ENCODE data around the gene FRMD4A.
A peak's percentile ranks its signal among the peaks of the same experiment; 100 is the strongest.

FRMD4A gene

GRCh38 chr10:14306190-14306589 lies 24.5 kb downstream of the FRMD4A start:
- DNase-seq, result no peak

GRCh38 chr10:14304046-14304445 lies 26.7 kb downstream of the FRMD4A start:
- in situ Hi-C loops (cut with HindIII; ENCODE audit: low pct_ligation_motif_present, low pct_unique_long_range_greater_than_20kb, low sequenced_read_pairs), result no loop called here

More at GRCh38 chr10:14306190-14306589, 24.5 kb downstream of the FRMD4A start:
- in situ Hi-C loops (cut with HindIII; ENCODE audit: low pct_ligation_motif_present, low pct_unique_long_range_greater_than_20kb, low sequenced_read_pairs), result no loop called here

GRCh38 chr10:14302035-14302434 lies 28.7 kb downstream of the FRMD4A start:
- peak; percentile 30 for DNase-seq

More at GRCh38 chr10:14304046-14304445, 26.7 kb downstream of the FRMD4A start:
- DNase-seq, result no peak

GRCh38 chr10:14299556-14299955 lies 31.2 kb downstream of the FRMD4A start:
- in situ Hi-C loops (cut with HindIII; ENCODE audit: low pct_ligation_motif_present, low pct_unique_long_range_greater_than_20kb, low sequenced_read_pairs), result no loop called here
- no peak for DNase-seq

More at GRCh38 chr10:14302035-14302434, 28.7 kb downstream of the FRMD4A start:
- in situ Hi-C loops (cut with HindIII; ENCODE audit: low pct_ligation_motif_present, low pct_unique_long_range_greater_than_20kb, low sequenced_read_pairs), result no loop called here

GRCh38 chr10:14296065-14296709 lies 34.5 kb downstream of the FRMD4A start:
- no peak for DNase-seq
- in situ Hi-C loops (cut with HindIII; ENCODE audit: low pct_ligation_motif_present, low pct_unique_long_range_greater_than_20kb, low sequenced_read_pairs), result no loop called here

- no peak for DNase-seq
- in situ Hi-C loops (cut with HindIII; ENCODE audit: low pct_ligation_motif_present, low pct_unique_long_range_greater_than_20kb, low sequenced_read_pairs), result no loop called here
These were observed 36.2 kb downstream of the FRMD4A start for GRCh38 chr10:14294347-14295059.

GRCh38 chr10:14293526-14293925 lies 37.2 kb downstream of the FRMD4A start:
- in situ Hi-C loops (cut with HindIII; ENCODE audit: low pct_ligation_motif_present, low pct_unique_long_range_greater_than_20kb, low sequenced_read_pairs), result no loop called here
- DNase-seq, result no peak

GRCh38 chr10:14291296-14291695 lies 39.4 kb downstream of the FRMD4A start:
- in situ Hi-C loops (cut with HindIII; ENCODE audit: low pct_ligation_motif_present, low pct_unique_long_range_greater_than_20kb, low sequenced_read_pairs), result no loop called here
- no peak for DNase-seq

- in situ Hi-C loops (cut with HindIII; ENCODE audit: low pct_ligation_motif_present, low pct_unique_long_range_greater_than_20kb, low sequenced_read_pairs), result no loop called here
- no peak for DNase-seq
These were observed 44.7 kb downstream of the FRMD4A start for GRCh38 chr10:14285941-14286560.

- no peak for DNase-seq
- in situ Hi-C loops (cut with HindIII; ENCODE audit: low pct_ligation_motif_present, low pct_unique_long_range_greater_than_20kb, low sequenced_read_pairs), result no loop called here
These were observed 48.4 kb downstream of the FRMD4A start for GRCh38 chr10:14282276-14282675.

- in situ Hi-C loops (cut with HindIII; ENCODE audit: low pct_ligation_motif_present, low pct_unique_long_range_greater_than_20kb, low sequenced_read_pairs), result no loop called here
These were observed 52.2 kb downstream of the FRMD4A start for GRCh38 chr10:14278533-14278932.

GRCh38 chr10:14276210-14276609 lies 54.5 kb downstream of the FRMD4A start:
- no peak for DNase-seq
- in situ Hi-C loops (cut with HindIII; ENCODE audit: low pct_ligation_motif_present, low pct_unique_long_range_greater_than_20kb, low sequenced_read_pairs), result no loop called here

More at GRCh38 chr10:14278533-14278932, 52.2 kb downstream of the FRMD4A start:
- no peak for DNase-seq

GRCh38 chr10:14271621-14272020 lies 59.1 kb downstream of the FRMD4A start:
- no peak for DNase-seq
- in situ Hi-C loops (cut with HindIII; ENCODE audit: low pct_ligation_motif_present, low pct_unique_long_range_greater_than_20kb, low sequenced_read_pairs), result no loop called here

- in situ Hi-C loops (cut with HindIII; ENCODE audit: low pct_ligation_motif_present, low pct_unique_long_range_greater_than_20kb, low sequenced_read_pairs), result no loop called here
- no peak for DNase-seq
These were observed 60.4 kb downstream of the FRMD4A start for GRCh38 chr10:14270370-14270769.

GRCh38 chr10:14265709-14266108 lies 65.0 kb downstream of the FRMD4A start:
- in situ Hi-C loops (cut with HindIII; ENCODE audit: low pct_ligation_motif_present, low pct_unique_long_range_greater_than_20kb, low sequenced_read_pairs), result no loop called here
- no peak for DNase-seq

GRCh38 chr10:14262836-14263425 lies 67.8 kb downstream of the FRMD4A start:
- in situ Hi-C loops (cut with HindIII; ENCODE audit: low pct_ligation_motif_present, low pct_unique_long_range_greater_than_20kb, low sequenced_read_pairs), result no loop called here

GRCh38 chr10:14261336-14261735 lies 69.4 kb downstream of the FRMD4A start:
- no peak for DNase-seq
- in situ Hi-C loops (cut with HindIII; ENCODE audit: low pct_ligation_motif_present, low pct_unique_long_range_greater_than_20kb, low sequenced_read_pairs), result no loop called here

More at GRCh38 chr10:14262836-14263425, 67.8 kb downstream of the FRMD4A start:
- DNase-seq, result no peak

- in situ Hi-C loops (cut with HindIII; ENCODE audit: low pct_ligation_motif_present, low pct_unique_long_range_greater_than_20kb, low sequenced_read_pairs), result no loop called here
These were observed 70.8 kb downstream of the FRMD4A start for GRCh38 chr10:14259696-14260566.

More at GRCh38 chr10:14259696-14260566, 70.8 kb downstream of the FRMD4A start:
- DNase-seq, result no peak

All from ACHN (cell line).